Mesendoderm (in vitro differentiated cells): ENCODE results near the gene APBA2.

ENCODE experiments used
- DNase-seq: peaks from one replicate; pipeline ENCODE4 v3.0.0; 2013
- H2AK5ac ChIP-seq: 2 replicates; pipeline ENCODE4 v1.6.1; 2013; ENCODE audit warnings: low read length, inconsistent platforms
- H2BK120ac ChIP-seq: 2 replicates; pipeline ENCODE4 v1.6.1; 2013; ENCODE audit warnings: low read depth, mild to moderate bottlenecking, low read length, moderate library complexity, mixed read lengths
- H2BK15ac ChIP-seq: replicated peaks from 2 replicates; pipeline ENCODE4 v1.6.1; 2013; ENCODE audit warnings: low read depth, mild to moderate bottlenecking, moderate library complexity
- H2BK5ac ChIP-seq: 2 replicates; pipeline ENCODE4 v1.6.1; 2013; ENCODE audit warnings: low read length, inconsistent platforms
- H3K18ac ChIP-seq: 2 replicates; pipeline ENCODE4 v1.6.1; 2013; ENCODE audit warnings: mild to moderate bottlenecking, low read length, mixed read lengths
- H3K23ac ChIP-seq: one replicate; pipeline ENCODE4 v1.6.1; 2013; ENCODE audit warnings: low read length
- H3K27ac ChIP-seq: 2 replicates; pipeline ENCODE4 v1.5.1; 2013; ENCODE audit warnings: low read depth, mild to moderate bottlenecking, inconsistent platforms, low read length, moderate library complexity
- H3K27me3 ChIP-seq: 2 replicates; pipeline ENCODE4 v1.6.1; 2013; ENCODE audit warnings: low read length, control low read depth, mild to moderate bottlenecking, inconsistent platforms; ENCODE audit not compliant: insufficient read depth, poor library complexity
- H3K36me3 ChIP-seq: 2 replicates; pipeline ENCODE4 v1.6.1; 2013; ENCODE audit warnings: low read length, inconsistent platforms; ENCODE audit not compliant: control insufficient read depth, insufficient read depth
- H3K4ac ChIP-seq: one replicate; pipeline ENCODE4 v1.6.1; 2013; ENCODE audit warnings: low read depth, mild to moderate bottlenecking, low read length, moderate library complexity
- H3K4me1 ChIP-seq: 2 replicates; pipeline ENCODE4 v1.6.1; 2013; ENCODE audit warnings: low read depth, low read length, inconsistent platforms; ENCODE audit not compliant: control insufficient read depth
- H3K4me2 ChIP-seq: 2 replicates; pipeline ENCODE4 v1.6.1; 2013; ENCODE audit warnings: low read length
- H3K4me3 ChIP-seq: 2 replicates; pipeline ENCODE4 v1.5.1; 2013; ENCODE audit warnings: mild to moderate bottlenecking, low read length
- H3K56ac ChIP-seq: one replicate; pipeline ENCODE4 v1.6.1; 2013; ENCODE audit warnings: low read length
- H3K79me1 ChIP-seq: 2 replicates; pipeline ENCODE4 v1.6.1; 2013; ENCODE audit warnings: low read length, inconsistent platforms
- H3K79me2 ChIP-seq: 2 replicates; pipeline ENCODE4 v1.6.1; 2013; ENCODE audit warnings: mild to moderate bottlenecking, low read length; ENCODE audit not compliant: control insufficient read depth, insufficient read depth
- H3K9ac ChIP-seq: 2 replicates; pipeline ENCODE4 v1.6.1; 2013; ENCODE audit warnings: low read length, inconsistent platforms
- H4K5ac ChIP-seq: one replicate; pipeline ENCODE4 v1.6.1; 2013; ENCODE audit warnings: low read length
- H4K8ac ChIP-seq: one replicate; pipeline ENCODE4 v1.6.1; 2013; ENCODE audit warnings: low read depth, mild to moderate bottlenecking, control low read depth, low read length, moderate library complexity
- WGBS: extraction: QIAGEN DNeasy Blood & Tissue Kit; methylation state at CpG from one replicate; pipeline ENCODE4 v1.1.7; 2013; ENCODE audit warnings: low lambda C conversion rate, missing lambda C conversion rate; ENCODE audit not compliant: insufficient coverage; ENCODE audit errors: extremely low coverage; 5-methylcytosine and 5-hydroxymethylcytosine counted together

Gene APBA2

DNA sequence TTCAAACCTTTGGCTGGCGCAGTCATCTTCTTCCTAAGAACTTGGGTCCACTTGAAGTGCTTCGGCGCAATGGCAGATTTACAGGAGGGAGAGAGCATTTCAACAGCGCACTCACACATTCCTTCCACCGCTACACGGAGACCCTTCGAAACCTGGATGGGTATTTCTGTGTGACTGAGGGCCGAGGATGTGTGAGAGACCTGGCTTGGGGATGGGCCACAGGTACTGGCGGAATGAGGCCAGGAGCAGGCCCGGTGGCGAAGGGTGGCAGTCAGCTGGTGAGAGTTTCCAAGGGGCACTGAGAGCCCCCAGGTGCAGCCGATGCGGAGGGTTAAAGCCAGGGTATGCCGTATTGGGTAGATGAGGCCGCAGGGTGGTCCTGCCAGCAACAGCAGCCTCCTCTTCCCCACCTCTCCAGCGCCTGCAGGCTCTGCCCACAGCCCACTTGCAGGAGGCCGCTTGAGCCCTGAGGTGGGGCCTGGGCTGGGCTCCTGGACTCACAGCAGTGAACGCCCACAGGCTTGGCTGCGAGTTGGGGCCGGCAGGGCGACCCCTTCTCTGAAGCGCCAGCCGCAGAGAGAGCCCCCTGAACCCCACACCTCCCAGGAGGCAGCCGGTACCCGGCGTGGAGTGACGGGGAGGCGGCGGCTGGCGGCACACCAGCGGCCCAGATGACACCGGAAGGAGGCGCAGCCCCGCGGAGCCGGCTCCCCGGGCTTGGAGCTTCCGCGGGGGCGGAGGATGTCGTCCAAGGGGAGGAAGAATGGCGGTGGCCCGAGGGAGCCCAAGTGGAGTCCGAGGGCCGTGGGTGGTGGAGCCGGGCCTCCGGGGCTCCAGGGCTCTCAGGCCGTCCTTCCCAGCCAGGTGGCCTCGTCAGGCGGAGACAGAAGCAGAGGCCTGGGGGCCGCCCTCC lies 217.4 kb downstream of the APBA2 start:
- Histone ChIP-seq H4K5ac (no peak overlapping the region), H3K4me2 (peak overlapping the region; percentile 47), H2AK5ac (no peak overlapping the region), H3K9ac (peak overlapping the region; percentile 61), H3K27ac (no peak overlapping the region), H3K4me1 (no peaks in the 10 kb centered on the region), H3K18ac (no peak overlapping the region), H3K56ac (peak overlapping the region; percentile 73), H3K27me3 (no peaks in the 10 kb centered on the region), H2BK5ac (no peak overlapping the region), H3K79me2 (no peaks in the 10 kb centered on the region), H3K79me1 (no peaks in the 10 kb centered on the region), H3K36me3 (no peaks in the 10 kb centered on the region), H2BK15ac (no peak overlapping the region), H3K4me3 (no peak overlapping the region), H4K8ac (peak overlapping the region; percentile 42), H2BK120ac (no peak overlapping the region), H3K23ac (no peak overlapping the region), H3K4ac (no peak overlapping the region)
- WGBS: no CpG with 5 or more reads among the region's 51 CpGs
- DNase-seq: peak; percentile 52

GRCh38 chr15:29103824-29104565 lies 218.2 kb downstream of the APBA2 start:
- Histone ChIP-seq H3K27ac (no peak overlapping the region), H3K4me3 (no peak overlapping the region)
- no CpG with 5 or more reads among the region's 47 CpGs for WGBS

DNA sequence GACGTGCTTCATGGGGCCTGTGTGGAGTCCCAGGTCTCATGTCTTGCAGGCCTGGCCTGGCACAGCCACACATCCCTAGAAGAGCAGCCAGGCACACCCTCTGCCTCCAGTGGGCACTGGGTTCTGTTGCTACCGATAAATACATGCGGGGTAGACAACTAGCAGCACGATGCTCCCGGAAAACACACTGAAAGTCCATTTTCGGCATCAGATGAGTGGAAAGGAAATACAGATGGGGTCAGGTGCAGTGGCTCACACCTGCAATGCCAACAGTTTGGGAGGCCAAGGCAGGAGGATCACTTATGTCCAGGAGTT lies 218.7 kb downstream of the APBA2 start:
- no peaks in the 10 kb centered on the region for H3K4me1 ChIP-seq
- no peak overlapping the region for H3K4ac ChIP-seq
- H3K27me3 ChIP-seq: no peaks in the 10 kb centered on the region
- DNase-seq: no peak
- H3K79me2 ChIP-seq: no peaks in the 10 kb centered on the region
- no peak overlapping the region for H2AK5ac ChIP-seq
- H3K27ac ChIP-seq: no peak overlapping the region
- H2BK15ac ChIP-seq: no peak overlapping the region
- no peak overlapping the region for H2BK5ac ChIP-seq
- WGBS: no CpG with 5 or more reads among the region's 6 CpGs
- H3K23ac ChIP-seq: no peak overlapping the region
- H3K56ac ChIP-seq: no peak overlapping the region
- no peaks in the 10 kb centered on the region for H3K79me1 ChIP-seq
- no peak overlapping the region for H3K9ac ChIP-seq
- no peak overlapping the region for H4K5ac ChIP-seq
- H3K36me3 ChIP-seq: no peaks in the 10 kb centered on the region
- H2BK120ac ChIP-seq: no peak overlapping the region
- no peak overlapping the region for H3K4me2 ChIP-seq
- no peak overlapping the region for H3K18ac ChIP-seq
- H3K4me3 ChIP-seq: no peak overlapping the region
- H4K8ac ChIP-seq: no peak overlapping the region

More at GRCh38 chr15:29103824-29104565, 218.2 kb downstream of the APBA2 start:
- no peak overlapping the region for H3K23ac ChIP-seq
- H3K9ac ChIP-seq: peak overlapping the region; percentile 61
- no peak overlapping the region for H4K5ac ChIP-seq
- H2BK5ac ChIP-seq: no peak overlapping the region
- H3K4ac ChIP-seq: no peak overlapping the region
- H3K36me3 ChIP-seq: no peaks in the 10 kb centered on the region
- DNase-seq: peak; percentile 91
- no peak overlapping the region for H2BK15ac ChIP-seq
- no peak overlapping the region for H3K18ac ChIP-seq
- H3K4me2 ChIP-seq: peak overlapping the region; percentile 47
- peak overlapping the region; percentile 73 for H3K56ac ChIP-seq
- H3K27me3 ChIP-seq: no peaks in the 10 kb centered on the region
- H2BK120ac ChIP-seq: no peak overlapping the region
- H2AK5ac ChIP-seq: no peak overlapping the region
- no peaks in the 10 kb centered on the region for H3K79me2 ChIP-seq
- no peak overlapping the region for H4K8ac ChIP-seq
- no peaks in the 10 kb centered on the region for H3K79me1 ChIP-seq
- H3K4me1 ChIP-seq: no peaks in the 10 kb centered on the region

- DNase-seq: peak; percentile 79
- no peak overlapping the region for H2BK120ac ChIP-seq
- H4K5ac ChIP-seq: no peak overlapping the region
- H4K8ac ChIP-seq: no peak overlapping the region
- H3K56ac ChIP-seq: no peak overlapping the region
- no peaks in the 10 kb centered on the region for H3K79me1 ChIP-seq
- no peak overlapping the region for H3K4ac ChIP-seq
- no peaks in the 10 kb centered on the region for H3K27me3 ChIP-seq
- H3K4me1 ChIP-seq: no peaks in the 10 kb centered on the region
- no peak overlapping the region for H3K4me3 ChIP-seq
- no peak overlapping the region for H3K23ac ChIP-seq
- no CpG with 5 or more reads among the region's 22 CpGs for WGBS
- H3K36me3 ChIP-seq: no peaks in the 10 kb centered on the region
- no peak overlapping the region for H2BK15ac ChIP-seq
- no peak overlapping the region for H2BK5ac ChIP-seq
- no peaks in the 10 kb centered on the region for H3K79me2 ChIP-seq
- H3K18ac ChIP-seq: no peak overlapping the region
- no peak overlapping the region for H2AK5ac ChIP-seq
- H3K27ac ChIP-seq: no peak overlapping the region
- no peak overlapping the region for H3K9ac ChIP-seq
- H3K4me2 ChIP-seq: no peak overlapping the region
Observed at GRCh38 chr15:29105151-29105854, 219.5 kb downstream of the APBA2 start.

GRCh38 chr15:29106116-29106515 lies 220.3 kb downstream of the APBA2 start:
- no peak overlapping the region for H3K56ac ChIP-seq
- H4K5ac ChIP-seq: no peak overlapping the region
- no CpG with 5 or more reads among the region's 4 CpGs for WGBS
- no peak overlapping the region for H4K8ac ChIP-seq
- H2AK5ac ChIP-seq: no peak overlapping the region
- H2BK15ac ChIP-seq: no peak overlapping the region
- H3K79me1 ChIP-seq: no peaks in the 10 kb centered on the region
- no peaks in the 10 kb centered on the region for H3K36me3 ChIP-seq
- H3K23ac ChIP-seq: no peak overlapping the region
- no peaks in the 10 kb centered on the region for H3K4me1 ChIP-seq
- no peak for DNase-seq
- H2BK120ac ChIP-seq: no peak overlapping the region
- no peak overlapping the region for H3K18ac ChIP-seq
- no peak overlapping the region for H3K4ac ChIP-seq
- H3K27me3 ChIP-seq: no peaks in the 10 kb centered on the region
- H3K27ac ChIP-seq: no peak overlapping the region
- H2BK5ac ChIP-seq: no peak overlapping the region
- no peak overlapping the region for H3K4me2 ChIP-seq
- H3K4me3 ChIP-seq: no peak overlapping the region
- no peaks in the 10 kb centered on the region for H3K79me2 ChIP-seq
- H3K9ac ChIP-seq: no peak overlapping the region
